GM18520 (cell line): ENCODE results near the gene WASHC2A.
"Not testable (repeated sequence)": the region's sequence is repeated elsewhere in the genome, so short reads cannot be mapped to it uniquely, and the experiment has no call there.

Experiments
- ATAC-seq: cut with Tn5 transposase; IDR thresholded peaks from one replicate; pipeline ENCODE4 v1.9.1; 2021; ENCODE audit not compliant: unreplicated experiment

Gene WASHC2A

GRCh38 chr10:50145575-50145974 is 77.8 kb downstream of the WASHC2A start:
- ATAC-seq, result not testable (repeated sequence)

- no peak for ATAC-seq
Measured at GRCh38 chr10:50152792-50153272, 85.1 kb downstream of the WASHC2A start.

GRCh38 chr10:50157868-50158267 is 90.1 kb downstream of the WASHC2A start:
- ATAC-seq, result not testable (repeated sequence)

GRCh38 chr10:50159856-50160255 is 92.1 kb downstream of the WASHC2A start:
- not testable (repeated sequence) for ATAC-seq

DNA sequence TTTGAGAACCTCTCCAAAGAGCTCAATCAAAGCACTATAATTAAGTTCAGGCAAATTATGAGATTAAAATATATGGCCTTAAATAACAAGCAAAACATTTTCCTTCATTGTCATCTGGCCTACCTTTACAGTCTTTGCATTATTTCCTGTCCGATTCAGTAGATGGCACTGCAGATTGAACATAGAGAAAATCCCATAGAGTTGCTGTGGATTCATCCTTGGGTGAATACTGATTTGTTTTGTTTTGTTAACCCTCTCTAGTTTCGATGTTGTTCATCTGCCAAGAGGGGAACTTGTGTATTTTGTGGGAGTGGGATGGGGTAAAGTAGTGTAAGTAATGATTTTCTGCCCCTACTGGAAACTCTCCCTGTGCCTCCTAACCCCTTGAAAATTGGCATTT is 97.3 kb downstream of the WASHC2A start:
- not testable (repeated sequence) for ATAC-seq

- not testable (repeated sequence) for ATAC-seq
Measured at GRCh38 chr10:50167833-50168232, 100.1 kb downstream of the WASHC2A start.

- ATAC-seq, result not testable (repeated sequence)
Measured at GRCh38 chr10:50169506-50169905, 101.8 kb downstream of the WASHC2A start.

GRCh38 chr10:50174788-50175525 is 107.2 kb downstream of the WASHC2A start:
- ATAC-seq, result not testable (repeated sequence)
